NOMO-1 treated with DMSO at 0.1 percent for 48 hours (cell line): ENCODE results near the gene PRKCQ.
A peak's percentile ranks its signal among the peaks of the same experiment; 100 is the strongest.
"Not testable (repeated sequence)": the region's sequence is repeated elsewhere in the genome, so short reads cannot be mapped to it uniquely, and the experiment has no call there.

ENCODE experiments used
- DNase-seq: peaks from one replicate; lab custom pipeline; 2025; ENCODE audit not compliant: unreplicated experiment; lab: John Stamatoyannopoulos, UW

PRKCQ gene

GRCh38 chr10:6393168-6393567 is 186.9 kb downstream of the PRKCQ start:
- DNase-seq, result no peak

GRCh38 chr10:6390213-6390845 is 189.7 kb downstream of the PRKCQ start:
- DNase-seq, result peak; percentile 16

GRCh38 chr10:6388261-6388893 is 191.7 kb downstream of the PRKCQ start:
- DNase-seq, result no peak

- no peak for DNase-seq
Measured at GRCh38 chr10:6386960-6387359, 193.1 kb downstream of the PRKCQ start.

GRCh38 chr10:6386346-6386745 is 193.7 kb downstream of the PRKCQ start:
- DNase-seq, result no peak

GRCh38 chr10:6385665-6386064 is 194.4 kb downstream of the PRKCQ start:
- DNase-seq, result no peak

- no peak for DNase-seq
Measured at GRCh38 chr10:6384847-6385246, 195.2 kb downstream of the PRKCQ start.

GRCh38 chr10:6384031-6384430 is 196.0 kb downstream of the PRKCQ start:
- no peak for DNase-seq

- DNase-seq, result no peak
Measured at GRCh38 chr10:6383096-6383812, 196.8 kb downstream of the PRKCQ start.

GRCh38 chr10:6382081-6382480 is 198.0 kb downstream of the PRKCQ start:
- DNase-seq, result peak; percentile 78

- not testable (repeated sequence) for DNase-seq
Measured at GRCh38 chr10:6380478-6380877, 199.6 kb downstream of the PRKCQ start.

GRCh38 chr10:6379015-6379776 is 200.9 kb downstream of the PRKCQ start:
- DNase-seq, result no peak
